Measurements from ENCODE around the gene CBLC. TPM values are rescaled to one million over a fixed set of nuclear protein-coding genes. Genes with fewer than 3 reads are reported as not detected.

CBLC gene
- total and polyA plus RNA-seq, 2 donors (not counting 1 experiment from before 2014, with no cell fraction given) = not detected

- Histone ChIP-seq H4K20me1 (ENCODE audit: control insufficient read depth, insufficient read depth, low read length, poor library complexity, severe bottlenecking) (no peaks in the 10 kb centered on the region), H3K9ac (ENCODE audit: low read length) (no peak overlapping the region), H3K79me2 (ENCODE audit: control insufficient read depth, insufficient read depth, low read length) (no peaks in the 10 kb centered on the region), H3K36me3 (replicated peaks in 1 of 2; ENCODE audit: control extremely low read depth in 1 of 2, control insufficient read depth in 1 of 2, extremely low read depth in 1 of 2, insufficient read depth in 2 of 2, low read length in 1 of 2) (peaks cover 0 to under 1% of the 10 kb centered on the region in 2 experiments), H3K9me3 (ENCODE audit: control extremely low read depth in 1 of 3, control insufficient read depth in 2 of 3, insufficient read depth in 1 of 3, low read length in 2 of 3) (no peaks in the 10 kb centered on the region), H3K27ac (ENCODE audit: low read length in 2 of 2) (peak overlapping the region in 1 of 2 donors; percentile 84), H3K27me3 (replicated peaks in 1 of 4; ENCODE audit: control extremely low read depth in 1 of 4, control insufficient read depth in 3 of 4, insufficient read depth in 4 of 4, low read length in 3 of 4) (no peaks in the 10 kb centered on the region), H2AFZ (ENCODE audit: insufficient read depth, low read depth, low read length, poor library complexity, severe bottlenecking) (no peak overlapping the region), H3K4me1 (ENCODE audit: control insufficient read depth in 2 of 2, insufficient read depth in 2 of 2, low read length in 2 of 2) (peaks cover 31 to 53% of the 10 kb centered on the region in 2 donors), H3K4me2 (replicated peaks; ENCODE audit: low read depth, low read length, poor library complexity, severe bottlenecking) (no peak overlapping the region), H3K4me3 (ENCODE audit: control extremely low read depth in 1 of 5, extremely low read depth in 1 of 5, insufficient read depth in 1 of 5, low read depth in 2 of 5, low read length in 4 of 5) (no peak overlapping the region)
- intact Hi-C loops (cut with micrococcal nuclease) = no loop called here
- H3K27me3 Mint-ChIP-seq = no peaks in the 10 kb centered on the region
- peak overlapping the region; percentile 54 for H3K4me3 Mint-ChIP-seq
- no peaks in the 10 kb centered on the region for H3K9me3 Mint-ChIP-seq (ENCODE audit: insufficient read depth)
- 77% methylated on average over 4 of the region's 4 CpGs for WGBS (ENCODE audit: insufficient coverage)
- peak overlapping the region; percentile 93 for H3K27ac Mint-ChIP-seq
- CTCF ChIA-PET = interaction anchor here (1.0 to 8.4 kb wide), 4 partner anchors 22 to 25 kb away, joined by 3 to 54 read pairs (median 17); no protein-coding TSS in a partner anchor
- TF ChIP-seq, protein P1, sequence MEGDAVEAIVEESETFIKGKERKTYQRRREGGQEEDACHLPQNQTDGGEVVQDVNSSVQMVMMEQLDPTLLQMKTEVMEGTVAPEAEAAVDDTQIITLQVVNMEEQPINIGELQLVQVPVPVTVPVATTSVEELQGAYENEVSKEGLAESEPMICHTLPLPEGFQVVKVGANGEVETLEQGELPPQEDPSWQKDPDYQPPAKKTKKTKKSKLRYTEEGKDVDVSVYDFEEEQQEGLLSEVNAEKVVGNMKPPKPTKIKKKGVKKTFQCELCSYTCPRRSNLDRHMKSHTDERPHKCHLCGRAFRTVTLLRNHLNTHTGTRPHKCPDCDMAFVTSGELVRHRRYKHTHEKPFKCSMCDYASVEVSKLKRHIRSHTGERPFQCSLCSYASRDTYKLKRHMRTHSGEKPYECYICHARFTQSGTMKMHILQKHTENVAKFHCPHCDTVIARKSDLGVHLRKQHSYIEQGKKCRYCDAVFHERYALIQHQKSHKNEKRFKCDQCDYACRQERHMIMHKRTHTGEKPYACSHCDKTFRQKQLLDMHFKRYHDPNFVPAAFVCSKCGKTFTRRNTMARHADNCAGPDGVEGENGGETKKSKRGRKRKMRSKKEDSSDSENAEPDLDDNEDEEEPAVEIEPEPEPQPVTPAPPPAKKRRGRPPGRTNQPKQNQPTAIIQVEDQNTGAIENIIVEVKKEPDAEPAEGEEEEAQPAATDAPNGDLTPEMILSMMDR (IDR thresholded peaks at IDR 0.05) = no peak
- TF ChIP-seq EZH2 (IDR thresholded peaks at IDR 0.05; ENCODE audit: borderline replicate concordance, insufficient read depth, low read depth, low read length, poor library complexity, severe bottlenecking) = no peak
- DNase-seq (no peak), ATAC-seq (ENCODE audit: low read depth) (no peak)
- peaks cover 44% of the 10 kb centered on the region for H3K4me1 Mint-ChIP-seq
- POLR2A ChIA-PET = interaction anchor here (0.7 kb wide), 1 partner anchor 1559 kb away, joined by 6 read pairs; no protein-coding TSS in a partner anchor
Measured at GRCh38 chr19:44745887-44746600, 31.6 kb upstream of the CBLC start.

DNA sequence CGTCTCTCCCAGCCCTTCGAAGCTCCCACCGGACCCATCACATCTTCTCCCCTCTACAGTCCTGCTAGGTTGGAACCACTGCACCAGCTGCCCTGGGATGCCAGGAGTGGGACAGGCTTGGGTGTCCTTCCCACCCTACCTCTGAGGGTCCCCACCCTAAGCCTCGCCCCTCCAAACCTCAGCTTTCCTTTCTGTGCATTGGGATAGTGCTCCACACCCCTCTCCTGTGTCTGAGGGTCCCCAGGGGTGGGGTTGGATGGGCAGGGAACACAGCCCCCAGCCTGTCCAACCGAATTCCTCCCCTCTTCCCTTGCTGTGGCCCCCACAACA is 31.1 kb upstream of the CBLC start:
- DNase-seq (no peak), ATAC-seq (ENCODE audit: low read depth) (no peak)
- Mint-ChIP-seq H3K9me3 (ENCODE audit: insufficient read depth) (no peaks in the 10 kb centered on the region), H3K27ac (peak overlapping the region; percentile 93), H3K4me3 (peak overlapping the region; percentile 95), H3K4me1 (peaks cover 47% of the 10 kb centered on the region), H3K27me3 (no peaks in the 10 kb centered on the region)
- Histone ChIP-seq H2AFZ (ENCODE audit: insufficient read depth, low read depth, low read length, poor library complexity, severe bottlenecking) (peak overlapping the region; percentile 63), H3K4me2 (replicated peaks; ENCODE audit: low read depth, low read length, poor library complexity, severe bottlenecking) (peak overlapping the region; percentile 86), H3K27ac (ENCODE audit: low read length in 2 of 2) (peak overlapping the region; percentile 84 to 89), H4K20me1 (ENCODE audit: control insufficient read depth, insufficient read depth, low read length, poor library complexity, severe bottlenecking) (no peaks in the 10 kb centered on the region), H3K4me1 (ENCODE audit: control insufficient read depth in 2 of 2, insufficient read depth in 2 of 2, low read length in 2 of 2) (peaks cover 36 to 54% of the 10 kb centered on the region in 2 donors), H3K4me3 (ENCODE audit: control extremely low read depth in 1 of 5, extremely low read depth in 1 of 5, insufficient read depth in 1 of 5, low read depth in 2 of 5, low read length in 4 of 5) (no peak overlapping the region), H3K27me3 (replicated peaks in 1 of 4; ENCODE audit: control extremely low read depth in 1 of 4, control insufficient read depth in 3 of 4, insufficient read depth in 4 of 4, low read length in 3 of 4) (no peaks in the 10 kb centered on the region), H3K79me2 (ENCODE audit: control insufficient read depth, insufficient read depth, low read length) (no peaks in the 10 kb centered on the region), H3K9ac (ENCODE audit: low read length) (no peak overlapping the region), H3K36me3 (replicated peaks in 1 of 2; ENCODE audit: control extremely low read depth in 1 of 2, control insufficient read depth in 1 of 2, extremely low read depth in 1 of 2, insufficient read depth in 2 of 2, low read length in 1 of 2) (peaks cover 0 to 6% of the 10 kb centered on the region in 2 experiments), H3K9me3 (ENCODE audit: control extremely low read depth in 1 of 3, control insufficient read depth in 2 of 3, insufficient read depth in 1 of 3, low read length in 2 of 3) (no peaks in the 10 kb centered on the region)
- CTCF ChIA-PET = interaction anchor here (1.0 to 1.1 kb wide), 2 partner anchors 23 to 24 kb away, joined by 3 to 4 read pairs; no protein-coding TSS in a partner anchor
- intact Hi-C loops (cut with micrococcal nuclease) = no loop called here
- 81% methylated on average over 4 of the region's 5 CpGs for WGBS (ENCODE audit: insufficient coverage)
- POLR2A ChIA-PET = no interaction called here
- TF ChIP-seq, protein P1 (IDR thresholded peaks at IDR 0.05) = no peak

Data from B cell (primary cell).